Neutrophil (primary cell): ENCODE results near the gene STK33.

ENCODE experiments used
- H3K27ac ChIP-seq: fragments of 200-600 bp; sonication (generic); 2 replicates; pipeline ENCODE4 v1.5.1; 2016; ENCODE audit warnings: mild to moderate bottlenecking, moderate library complexity
- H3K27me3 ChIP-seq: fragments of 200-600 bp; sonication (generic); 2 replicates; pipeline ENCODE4 v1.6.0; 2016; ENCODE audit warnings: mild to moderate bottlenecking
- H3K36me3 ChIP-seq: fragments of 200-600 bp; sonication (generic); 2 replicates; pipeline ENCODE4 v1.5.1; 2017
- H3K4me1 ChIP-seq, 2 experiments: fragments of 200-600 bp in 1 of 2; sonication (generic) in 1 of 2; 1 replicate in 1 of 2; 2 replicates in 1 of 2; pipeline versions ENCODE4 v1.5.1 to v1.6.1; 2013 to 2016; ENCODE audit warnings: low read depth in 1 of 2, low read length in 1 of 2, mild to moderate bottlenecking in 1 of 2, moderate library complexity in 1 of 2; ENCODE audit not compliant: control insufficient read depth in 1 of 2, insufficient read depth in 1 of 2
- H3K4me3 ChIP-seq, 2 experiments: fragments of 200-600 bp in 1 of 2; sonication (generic) in 1 of 2; 1 replicate in 1 of 2; 2 replicates in 1 of 2; pipeline ENCODE4 v1.5.1; 2013 to 2016; ENCODE audit warnings: low read depth in 1 of 2, low read length in 1 of 2, mild to moderate bottlenecking in 1 of 2, moderate library complexity in 1 of 2
- H3K9me3 ChIP-seq: fragments of 200-600 bp; sonication (generic); 2 replicates; pipeline ENCODE4 v1.5.1; 2016
- TF ChIP-seq, protein P1 (sequence below): fragments of 200-600 bp; sonication (generic); IDR thresholded peaks from 2 replicates; pipeline ENCODE4 v1.5.1; 2016; ENCODE audit warnings: antibody characterized with exemption

The STK33 gene

DNA sequence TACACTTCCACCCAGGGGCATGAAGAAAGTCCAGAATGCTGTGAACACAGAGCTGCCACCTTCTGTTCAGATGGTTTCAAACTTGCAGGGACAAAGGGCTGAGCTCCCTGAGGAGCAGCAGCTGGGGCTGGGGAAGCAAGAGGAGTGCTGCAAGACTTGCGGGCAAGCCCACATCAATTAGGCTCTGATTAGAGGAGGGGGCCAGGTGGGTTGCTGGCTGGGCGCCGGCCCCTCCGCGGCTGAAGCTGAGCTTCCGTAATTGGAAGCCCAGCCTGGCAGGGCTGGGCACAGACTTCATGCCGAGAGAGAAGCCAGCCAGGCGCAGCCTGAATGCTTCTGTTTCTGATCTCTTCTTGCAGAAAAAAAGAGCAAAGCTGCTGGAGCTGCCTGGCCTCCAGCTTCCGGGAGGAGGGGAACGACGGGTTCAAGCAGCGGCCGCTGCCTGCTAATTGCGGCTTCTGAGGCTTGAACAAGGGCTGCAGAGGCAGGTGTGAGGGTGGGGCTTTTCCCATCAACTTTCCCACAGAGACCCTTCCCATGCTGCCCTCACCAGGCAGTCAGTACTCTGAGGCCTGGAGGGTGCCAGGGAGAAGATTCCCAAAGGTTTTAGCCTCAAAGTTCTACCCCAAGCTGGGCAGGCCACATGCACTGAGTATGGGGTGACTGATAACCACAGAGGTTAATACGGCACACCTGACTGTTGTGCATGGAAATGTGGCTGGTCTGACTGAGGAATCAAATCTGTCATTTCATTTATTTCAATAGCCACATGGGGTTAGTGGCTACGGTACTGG is 239.2 kb downstream of the STK33 start:
- Histone ChIP-seq H3K9me3 (no peaks in the 10 kb centered on the region), H3K27me3 (peaks cover 35% of the 10 kb centered on the region), H3K36me3 (no peaks in the 10 kb centered on the region), H3K4me3 (no peak overlapping the region), H3K4me1 (no peaks in the 10 kb centered on the region), H3K27ac (no peak overlapping the region)
- TF ChIP-seq, protein P1, sequence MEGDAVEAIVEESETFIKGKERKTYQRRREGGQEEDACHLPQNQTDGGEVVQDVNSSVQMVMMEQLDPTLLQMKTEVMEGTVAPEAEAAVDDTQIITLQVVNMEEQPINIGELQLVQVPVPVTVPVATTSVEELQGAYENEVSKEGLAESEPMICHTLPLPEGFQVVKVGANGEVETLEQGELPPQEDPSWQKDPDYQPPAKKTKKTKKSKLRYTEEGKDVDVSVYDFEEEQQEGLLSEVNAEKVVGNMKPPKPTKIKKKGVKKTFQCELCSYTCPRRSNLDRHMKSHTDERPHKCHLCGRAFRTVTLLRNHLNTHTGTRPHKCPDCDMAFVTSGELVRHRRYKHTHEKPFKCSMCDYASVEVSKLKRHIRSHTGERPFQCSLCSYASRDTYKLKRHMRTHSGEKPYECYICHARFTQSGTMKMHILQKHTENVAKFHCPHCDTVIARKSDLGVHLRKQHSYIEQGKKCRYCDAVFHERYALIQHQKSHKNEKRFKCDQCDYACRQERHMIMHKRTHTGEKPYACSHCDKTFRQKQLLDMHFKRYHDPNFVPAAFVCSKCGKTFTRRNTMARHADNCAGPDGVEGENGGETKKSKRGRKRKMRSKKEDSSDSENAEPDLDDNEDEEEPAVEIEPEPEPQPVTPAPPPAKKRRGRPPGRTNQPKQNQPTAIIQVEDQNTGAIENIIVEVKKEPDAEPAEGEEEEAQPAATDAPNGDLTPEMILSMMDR = no peak

DNA sequence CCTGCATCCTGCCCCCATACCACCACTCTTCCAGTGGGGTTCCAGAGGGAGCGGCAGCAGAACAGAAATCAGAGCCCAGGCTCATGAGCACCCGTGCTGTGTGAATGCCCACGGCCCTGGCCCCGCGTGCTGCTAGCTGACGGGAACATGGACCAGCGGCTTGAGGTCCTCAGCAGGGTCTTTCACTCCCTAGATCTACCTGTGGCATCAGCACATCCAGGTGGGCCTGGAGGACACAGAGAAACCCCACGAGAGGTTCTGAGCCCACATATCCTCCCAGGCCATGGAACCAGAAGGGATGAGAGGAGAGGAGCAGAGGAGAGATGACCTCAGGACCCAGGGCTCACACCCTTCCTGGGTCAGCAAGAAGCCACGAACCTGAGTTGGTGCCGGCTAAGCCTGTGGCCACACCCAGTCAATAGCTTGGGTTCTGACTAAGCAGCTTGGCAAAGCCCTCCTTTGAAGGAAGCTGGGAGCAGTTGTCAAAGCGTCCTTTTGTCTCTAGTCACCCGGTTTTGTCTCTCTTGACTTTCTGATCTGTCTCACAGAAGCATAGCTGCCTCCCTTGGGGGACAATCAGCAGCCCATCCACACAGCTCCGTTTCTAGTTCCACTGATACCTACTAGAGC is 241.0 kb downstream of the STK33 start:
- H3K27ac ChIP-seq = no peak overlapping the region

DNA sequence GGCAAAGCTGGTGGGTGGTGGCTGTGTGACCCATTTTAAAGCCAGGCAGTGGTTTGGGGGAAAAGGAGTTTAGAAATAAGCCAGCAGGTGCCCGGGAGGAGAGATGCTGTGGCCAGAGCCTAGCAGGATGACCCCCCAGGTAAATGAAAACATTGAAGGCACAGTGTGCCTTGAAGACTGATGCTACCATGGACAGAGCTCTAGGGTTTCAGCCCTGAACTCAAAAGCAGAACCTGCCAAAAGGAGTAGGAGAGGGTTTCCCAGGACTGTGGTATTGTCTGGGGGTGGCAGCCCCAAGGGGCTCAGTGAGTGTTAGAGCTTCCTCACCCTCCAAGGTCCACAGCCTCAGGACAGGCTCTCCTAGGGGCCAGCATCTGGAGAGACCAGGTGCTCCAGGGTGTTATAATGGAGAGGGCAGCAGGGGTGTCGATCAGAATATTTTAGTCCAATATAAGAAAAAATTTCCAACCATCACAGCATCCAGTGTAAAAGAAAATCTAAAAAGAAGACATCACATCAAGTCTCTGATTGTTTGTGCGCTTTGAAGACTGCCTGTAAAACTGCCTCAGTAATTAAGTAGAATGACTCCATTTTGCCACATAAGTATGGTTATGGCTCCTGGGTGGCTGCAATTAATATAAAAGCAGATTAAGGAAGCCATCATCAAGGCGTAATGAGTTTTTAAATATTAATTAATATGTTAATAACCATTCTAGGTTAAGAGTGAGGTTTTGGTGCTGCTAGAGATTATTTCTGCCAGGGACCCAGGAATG is 241.7 kb downstream of the STK33 start:
- Histone ChIP-seq H3K4me1 (no peaks in the 10 kb centered on the region), H3K27me3 (peaks cover 35% of the 10 kb centered on the region), H3K36me3 (no peaks in the 10 kb centered on the region), H3K9me3 (no peaks in the 10 kb centered on the region), H3K4me3 (no peak overlapping the region), H3K27ac (no peak overlapping the region)
- TF ChIP-seq, protein P1 = no peak

More for the DNA sequence above, 241.0 kb downstream of the STK33 start:
- no peaks in the 10 kb centered on the region for H3K4me1 ChIP-seq
- no peak overlapping the region for H3K4me3 ChIP-seq
- no peaks in the 10 kb centered on the region for H3K9me3 ChIP-seq
- H3K36me3 ChIP-seq = no peaks in the 10 kb centered on the region
- H3K27me3 ChIP-seq = peaks cover 35% of the 10 kb centered on the region
- TF ChIP-seq, protein P1 = no peak

DNA sequence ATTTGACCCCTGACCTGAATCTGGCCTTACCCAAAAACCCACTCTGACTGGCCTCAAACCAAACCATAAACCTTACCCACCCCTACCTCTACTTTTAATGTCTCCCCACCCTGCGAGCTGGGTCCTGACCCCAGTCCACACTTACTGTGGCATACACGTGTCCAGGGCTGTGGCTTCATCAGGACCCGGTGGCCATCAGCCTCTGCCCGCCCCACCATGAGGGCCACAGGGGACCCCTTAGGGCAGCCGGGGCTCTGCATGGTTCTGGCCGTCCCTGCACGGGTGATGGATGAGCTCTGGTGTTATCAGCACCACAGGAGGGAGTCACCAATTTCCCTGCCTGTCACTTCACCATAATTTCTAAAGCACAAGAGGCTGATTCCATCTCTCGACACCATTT is 242.8 kb downstream of the STK33 start:
- H3K9me3 ChIP-seq = no peaks in the 10 kb centered on the region
- H3K36me3 ChIP-seq = no peaks in the 10 kb centered on the region
- peaks cover 32% of the 10 kb centered on the region for H3K27me3 ChIP-seq
- no peaks in the 10 kb centered on the region for H3K4me1 ChIP-seq
- TF ChIP-seq, protein P1 = no peak
- H3K4me3 ChIP-seq = no peak overlapping the region
- no peak overlapping the region for H3K27ac ChIP-seq

DNA sequence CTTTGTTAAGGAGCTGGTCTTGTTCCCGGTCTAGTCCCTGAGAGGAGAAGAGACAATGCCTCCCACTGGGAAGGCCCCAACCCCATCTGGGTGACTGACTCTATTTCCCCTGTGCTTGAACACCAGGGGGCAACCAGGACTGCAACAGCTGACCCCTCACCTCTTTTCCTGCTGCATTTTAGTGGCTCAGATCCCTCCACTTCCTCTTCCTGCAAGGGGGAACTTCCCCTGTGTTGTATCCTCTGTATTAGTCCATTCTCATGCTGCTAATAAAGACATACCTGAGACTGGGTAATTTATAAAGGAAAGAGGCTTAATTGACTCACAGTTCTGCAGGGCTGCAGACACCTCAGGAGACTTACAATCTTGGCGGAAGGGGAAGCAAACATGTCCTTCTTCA is 246.1 kb downstream of the STK33 start:
- H3K27ac ChIP-seq = no peak overlapping the region
- H3K4me1 ChIP-seq = no peaks in the 10 kb centered on the region
- no peaks in the 10 kb centered on the region for H3K9me3 ChIP-seq
- H3K4me3 ChIP-seq = no peak overlapping the region
- H3K27me3 ChIP-seq = peaks cover 5% of the 10 kb centered on the region
- TF ChIP-seq, protein P1 = no peak
- no peaks in the 10 kb centered on the region for H3K36me3 ChIP-seq
